Measurements from ENCODE around the gene EML6. TPM values are rescaled to one million over a fixed set of nuclear protein-coding genes. Genes with fewer than 3 reads are reported as not detected.

Gene EML6
- total RNA-seq, 1 experiment from 2014 or later: 0.77 TPM

DNA sequence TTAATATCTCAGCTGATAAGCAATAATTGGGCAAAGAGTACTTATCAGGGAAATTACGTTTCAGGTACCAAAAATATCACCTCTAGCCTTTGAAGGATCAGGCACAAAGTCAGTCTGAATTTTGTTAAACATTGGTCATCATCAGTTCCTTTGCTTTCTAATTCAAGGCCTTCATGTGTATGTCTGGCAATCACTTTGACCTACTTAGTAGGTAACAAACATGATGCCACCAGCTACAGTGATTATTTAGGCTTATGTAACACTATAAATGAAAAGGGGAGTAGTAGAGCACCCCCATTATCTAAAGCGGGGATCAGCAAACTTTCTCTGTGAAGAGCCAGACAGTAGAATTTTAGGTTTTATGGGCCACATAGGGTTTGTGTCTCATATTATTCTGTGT lies 251.7 kb downstream of the EML6 start:
- peak overlapping the region; percentile 54 for H3K27ac Mint-ChIP-seq (ENCODE audit: low read depth, unreplicated experiment)
- H3K27me3 Mint-ChIP-seq (ENCODE audit: insufficient read depth, unreplicated experiment): no peaks in the 10 kb centered on the region

DNA sequence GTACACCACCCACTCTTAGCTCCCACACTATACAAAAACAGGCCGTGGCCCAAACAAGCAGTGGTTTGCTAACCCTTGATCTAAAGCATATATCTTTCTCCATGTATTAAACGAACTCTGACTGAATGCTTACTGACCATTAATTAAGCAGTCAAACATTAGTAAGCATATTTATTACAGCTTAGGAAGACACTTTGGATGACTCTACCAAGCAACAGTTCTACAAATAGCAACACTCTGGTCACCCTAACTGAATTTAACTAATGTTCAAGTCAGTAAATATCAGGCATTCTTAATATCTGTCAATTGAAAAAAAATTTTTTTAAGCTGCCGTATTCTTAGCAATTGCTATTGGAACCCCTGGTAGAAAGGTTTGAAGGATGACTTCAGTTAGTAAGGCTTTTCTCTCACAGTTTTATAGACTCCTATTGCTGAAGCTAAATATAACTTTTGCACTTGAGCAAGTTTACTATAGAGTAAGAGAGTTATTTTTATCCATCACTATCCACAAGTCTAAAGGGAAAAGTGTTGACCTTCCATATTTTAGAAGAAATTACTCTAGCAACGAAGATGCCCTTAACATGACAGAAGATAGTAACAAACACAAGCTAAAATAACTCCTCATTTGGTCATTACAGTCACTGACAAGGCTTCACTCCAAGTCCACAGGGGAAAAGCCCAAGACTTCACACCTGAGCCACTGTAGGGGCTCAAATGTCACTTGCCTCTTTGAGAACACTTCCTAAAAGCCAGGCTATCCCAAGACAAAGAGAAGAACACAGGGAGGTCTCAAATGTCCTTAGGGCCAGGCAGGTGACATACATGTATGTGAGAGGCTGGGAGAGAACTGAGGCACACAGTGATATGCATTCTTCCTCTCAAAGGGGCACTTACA lies 252.4 kb downstream of the EML6 start:
- no peaks in the 10 kb centered on the region for H3K9me3 Mint-ChIP-seq (ENCODE audit: unreplicated experiment)
- ChIA-PET POLR2A (interaction anchor here (0.6 to 4.1 kb wide), 3 partner anchors 10 to 125 kb away, joined by 3 to 23 read pairs (median 4); partner anchors contain the start of gene RTN4), CTCF (interaction anchor here (0.7 to 1.6 kb wide), 5 partner anchors 10 to 302 kb away, joined by 3 to 4 read pairs (median 3); no protein-coding TSS in a partner anchor)
- peak overlapping the region; percentile 54 for H3K27ac Mint-ChIP-seq (ENCODE audit: low read depth, unreplicated experiment)
- DNase-seq (ENCODE audit: unreplicated experiment): no peak
- H3K27me3 Mint-ChIP-seq (ENCODE audit: insufficient read depth, unreplicated experiment): no peaks in the 10 kb centered on the region
- peaks cover 67% of the 10 kb centered on the region for H3K36me3 Mint-ChIP-seq (ENCODE audit: insufficient read depth, unreplicated experiment)
- no peak overlapping the region for H3K4me3 Mint-ChIP-seq (ENCODE audit: unreplicated experiment)
- BruUV-seq (replicated peaks): no TSS peak
- TF ChIP-seq, protein P1, sequence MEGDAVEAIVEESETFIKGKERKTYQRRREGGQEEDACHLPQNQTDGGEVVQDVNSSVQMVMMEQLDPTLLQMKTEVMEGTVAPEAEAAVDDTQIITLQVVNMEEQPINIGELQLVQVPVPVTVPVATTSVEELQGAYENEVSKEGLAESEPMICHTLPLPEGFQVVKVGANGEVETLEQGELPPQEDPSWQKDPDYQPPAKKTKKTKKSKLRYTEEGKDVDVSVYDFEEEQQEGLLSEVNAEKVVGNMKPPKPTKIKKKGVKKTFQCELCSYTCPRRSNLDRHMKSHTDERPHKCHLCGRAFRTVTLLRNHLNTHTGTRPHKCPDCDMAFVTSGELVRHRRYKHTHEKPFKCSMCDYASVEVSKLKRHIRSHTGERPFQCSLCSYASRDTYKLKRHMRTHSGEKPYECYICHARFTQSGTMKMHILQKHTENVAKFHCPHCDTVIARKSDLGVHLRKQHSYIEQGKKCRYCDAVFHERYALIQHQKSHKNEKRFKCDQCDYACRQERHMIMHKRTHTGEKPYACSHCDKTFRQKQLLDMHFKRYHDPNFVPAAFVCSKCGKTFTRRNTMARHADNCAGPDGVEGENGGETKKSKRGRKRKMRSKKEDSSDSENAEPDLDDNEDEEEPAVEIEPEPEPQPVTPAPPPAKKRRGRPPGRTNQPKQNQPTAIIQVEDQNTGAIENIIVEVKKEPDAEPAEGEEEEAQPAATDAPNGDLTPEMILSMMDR (IDR thresholded peaks at IDR 0.05; ENCODE audit: unreplicated experiment): no peak
- H3K4me1 Mint-ChIP-seq (ENCODE audit: insufficient read depth, unreplicated experiment): peaks cover 20% of the 10 kb centered on the region
- intact Hi-C loops (cut with micrococcal nuclease): no loop called here

More for the DNA sequence above, 251.7 kb downstream of the EML6 start:
- CTCF ChIA-PET: interaction anchor here (0.7 to 1.6 kb wide), 4 partner anchors 10 to 301 kb away, joined by 3 to 4 read pairs (median 3); no protein-coding TSS in a partner anchor
- no peaks in the 10 kb centered on the region for H3K9me3 Mint-ChIP-seq (ENCODE audit: unreplicated experiment)
- peaks cover 14% of the 10 kb centered on the region for H3K4me1 Mint-ChIP-seq (ENCODE audit: insufficient read depth, unreplicated experiment)
- no peak overlapping the region for H3K4me3 Mint-ChIP-seq (ENCODE audit: unreplicated experiment)
- TF ChIP-seq, protein P1 (IDR thresholded peaks at IDR 0.05; ENCODE audit: unreplicated experiment): no peak
- POLR2A ChIA-PET: interaction anchor here (0.6 to 4.1 kb wide), 3 partner anchors 9 to 125 kb away, joined by 3 to 23 read pairs (median 4); partner anchors contain the start of gene RTN4
- intact Hi-C loops (cut with micrococcal nuclease): no loop called here
- BruUV-seq (replicated peaks): no TSS peak
- no peak for DNase-seq (ENCODE audit: unreplicated experiment)
- peaks cover 69% of the 10 kb centered on the region for H3K36me3 Mint-ChIP-seq (ENCODE audit: insufficient read depth, unreplicated experiment)

DNA sequence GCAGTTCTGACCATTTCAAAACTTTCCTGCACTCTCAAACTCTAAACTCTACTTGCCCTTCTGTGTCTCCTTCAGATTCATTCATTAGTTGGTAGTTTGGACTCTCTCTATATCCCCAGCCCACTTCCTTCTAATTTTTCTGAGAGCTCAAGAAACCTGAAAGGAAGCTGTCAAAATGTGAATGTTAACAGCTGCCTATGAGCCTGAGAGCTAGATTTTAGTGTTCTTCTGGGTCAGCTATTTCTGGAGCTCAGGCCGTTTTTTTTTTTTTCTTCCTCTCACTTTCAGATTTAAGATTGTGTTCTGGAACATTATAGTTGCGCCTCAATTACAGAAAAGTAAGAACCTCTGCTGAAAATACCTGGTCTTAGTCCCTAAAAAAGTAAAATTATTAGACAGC lies 253.7 kb downstream of the EML6 start:
- ChIA-PET POLR2A (interaction anchor here (1.0 to 4.1 kb wide), 3 partner anchors 11 to 34 kb away, joined by 3 to 23 read pairs (median 4); no protein-coding TSS in a partner anchor), CTCF (interaction anchor here (0.9 to 2.1 kb wide), 4 partner anchors 9 to 192 kb away, joined by 3 to 11 read pairs (median 4); no protein-coding TSS in a partner anchor)
- intact Hi-C loops (cut with micrococcal nuclease): no loop called here
- no peak for DNase-seq (ENCODE audit: unreplicated experiment)
- H3K4me1 Mint-ChIP-seq (ENCODE audit: insufficient read depth, unreplicated experiment): peaks cover 21% of the 10 kb centered on the region
- peaks cover 67% of the 10 kb centered on the region for H3K36me3 Mint-ChIP-seq (ENCODE audit: insufficient read depth, unreplicated experiment)
- H3K9me3 Mint-ChIP-seq (ENCODE audit: unreplicated experiment): no peaks in the 10 kb centered on the region
- H3K27me3 Mint-ChIP-seq (ENCODE audit: insufficient read depth, unreplicated experiment): no peaks in the 10 kb centered on the region
- no TSS peak for BruUV-seq (replicated peaks)
- H3K4me3 Mint-ChIP-seq (ENCODE audit: unreplicated experiment): no peak overlapping the region
- TF ChIP-seq, protein P1 (IDR thresholded peaks at IDR 0.05; ENCODE audit: unreplicated experiment): no peak
- H3K27ac Mint-ChIP-seq (ENCODE audit: low read depth, unreplicated experiment): no peak overlapping the region

Data from MCF 10A (cell line).